A549 (cell line): Measurements from ENCODE around the gene PCK1. TPM values are rescaled to one million over a fixed set of nuclear protein-coding genes. Genes with fewer than 3 reads are reported as not detected.

ENCODE experiments used
- ATAC-seq, 2 experiments: fragments of 200-7000 bp in 1 of 2; fragments of >200 bp in 1 of 2; cut with Nextera tagmentation in 1 of 2; cut with Tn5 transposase in 1 of 2; 3 replicates each; pipeline versions ENCODE4 v1.8.0 to v1.9.1; 2018 to 2020; ENCODE audit warnings: mild to moderate bottlenecking in 1 of 2, moderate library complexity in 1 of 2
- CTCF ChIA-PET: fragments of 300-600 bp; sonication (Branson Sonifier 250); formaldehyde crosslinking; extraction: SDS; loops from one replicate; lab custom pipeline; 2021; ENCODE audit warnings: antibody characterized with exemption, inconsistent platforms; lab: Yijun Ruan, JAX
- POLR2A ChIA-PET: fragments of 350-600 bp; formaldehyde crosslinking; extraction: SDS; loops from one replicate; lab custom pipeline; 2021; ENCODE audit warnings: antibody characterized with exemption, inconsistent platforms; lab: Yijun Ruan, JAX
- DNase-seq, 2 experiments: peaks; one replicate each; pipeline versions ENCODE4 v3.0.0 to v3.0.0-alpha.2; 2011 to 2016; ENCODE audit warnings: low read depth in 1 of 2, low spot score in 1 of 2
- FAIRE-seq: peaks from 2 replicates; lab custom pipeline; 2011; peaks lifted over from hg19 to GRCh38; lab: Jason Lieb, UNC
- H3K27ac ChIP-seq, 2 experiments: fragments of >200 bp; sonication (Bioruptor Twin); formaldehyde crosslinking; 3 replicates each; pipeline ENCODE4 v1.5.1; 2016 to 2017
- H3K4me1 ChIP-seq: fragments of >200 bp; sonication (Bioruptor Twin); formaldehyde crosslinking; 3 replicates; pipeline ENCODE4 v1.6.1; 2016
- H3K4me2 ChIP-seq: fragments of >200 bp; sonication (Bioruptor Twin); formaldehyde crosslinking; 3 replicates; pipeline ENCODE4 v1.6.1; 2016
- H3K4me3 ChIP-seq: fragments of >200 bp; sonication (Bioruptor Twin); formaldehyde crosslinking; 3 replicates; pipeline ENCODE4 v1.5.1; 2016
- H3K9me3 ChIP-seq: fragments of >200 bp; sonication (Bioruptor Twin); formaldehyde crosslinking; 3 replicates; pipeline ENCODE4 v1.6.1; 2016
- BHLHE40 ChIP-seq: IDR thresholded peaks from 2 replicates; pipeline ENCODE4 v1.6.1; 2012; ENCODE audit warnings: low read depth, low read length, inconsistent platforms
- CBX2 ChIP-seq: fragments of 200-600 bp; sonication (generic); IDR thresholded peaks from 2 replicates; pipeline ENCODE4 v1.6.1; 2016; ENCODE audit warnings: low read depth, mild to moderate bottlenecking, borderline replicate concordance
- CHD2 ChIP-seq: fragments of 150-350 bp; IDR thresholded peaks from 2 replicates; pipeline ENCODE4 v1.6.1; 2014; ENCODE audit warnings: low read length; ENCODE audit not compliant: partially characterized antibody
- CHD4 ChIP-seq: fragments of 200-600 bp; sonication (generic); IDR thresholded peaks from 2 replicates; pipeline ENCODE4 v1.6.1; 2016; ENCODE audit warnings: antibody characterized with exemption, mild to moderate bottlenecking, borderline replicate concordance
- CTCF ChIP-seq: fragments of >200 bp; sonication (Bioruptor Twin); formaldehyde crosslinking; IDR thresholded peaks from 3 replicates; pipeline ENCODE4 v1.5.1; 2016
- E2F6 ChIP-seq: IDR thresholded peaks from 2 replicates; pipeline ENCODE4 v1.6.1; 2012; ENCODE audit warnings: low read depth, borderline replicate concordance
- ESRRA ChIP-seq: fragments of 150-350 bp; IDR thresholded peaks from 2 replicates; pipeline ENCODE4 v1.6.1; 2014; ENCODE audit warnings: mild to moderate bottlenecking, low read length, borderline replicate concordance
- HOXB5 ChIP-seq: fragments of 250-450 bp; sonication (Bioruptor Pico); IDR thresholded peaks from 2 replicates; pipeline ENCODE4 v1.5.0; 2020; ENCODE audit warnings: mild to moderate bottlenecking, moderate library complexity
- JUNB ChIP-seq: fragments of >200 bp; sonication (Bioruptor Twin); formaldehyde crosslinking; IDR thresholded peaks from 2 replicates; pipeline ENCODE4 v1.6.1; 2016
- KDM5A ChIP-seq: fragments of 200-600 bp; sonication (generic); IDR thresholded peaks from 2 replicates; pipeline ENCODE4 v1.6.1; 2016; ENCODE audit warnings: antibody characterized with exemption, mild to moderate bottlenecking
- MAFK ChIP-seq: fragments of 450-650 bp; IDR thresholded peaks from 2 replicates; pipeline ENCODE4 v1.6.1; 2014; ENCODE audit not compliant: partially characterized antibody
- MYC ChIP-seq: IDR thresholded peaks from 2 replicates; pipeline ENCODE4 v1.6.1; 2012; ENCODE audit warnings: mild to moderate bottlenecking, inconsistent platforms, low read length, improper control_type of control experiment, borderline replicate concordance
- NFE2L2 ChIP-seq: fragments of 150-350 bp; conservative IDR thresholded peaks from 2 replicates; pipeline ENCODE4 v1.6.1; 2014; ENCODE audit warnings: low read length
- NPAS2 ChIP-seq: fragments of 250-450 bp; sonication (Bioruptor Pico); IDR thresholded peaks from 2 replicates; pipeline ENCODE4 v1.8.0; 2022; ENCODE audit warnings: mild to moderate bottlenecking, moderate library complexity, borderline replicate concordance
- NR3C1 ChIP-seq: fragments of >200 bp; sonication (Bioruptor Twin); formaldehyde crosslinking; IDR thresholded peaks from 3 replicates; pipeline ENCODE4 v1.6.1; 2017
- POLR2A ChIP-seq: IDR thresholded peaks from 2 replicates; pipeline ENCODE4 v1.6.1; 2012; ENCODE audit warnings: mild to moderate bottlenecking, low read length
- RAD21 ChIP-seq, 2 experiments: fragments of >200 bp in 1 of 2; sonication (Bioruptor Twin) in 1 of 2; formaldehyde crosslinking in 1 of 2; IDR thresholded peaks in 1 of 2; conservative IDR thresholded peaks in 1 of 2; 2 replicates in 1 of 2; 3 replicates in 1 of 2; pipeline ENCODE4 v1.6.1; 2012 to 2018; ENCODE audit warnings: inconsistent platforms in 1 of 2
- RFX5 ChIP-seq: fragments of 450-650 bp; IDR thresholded peaks from 2 replicates; pipeline ENCODE4 v1.7.1; 2014; ENCODE audit warnings: antibody characterized with exemption, mild to moderate bottlenecking, moderate library complexity
- WGBS: methylation state at CpG from one replicate; pipeline ENCODE4 v1.1.6; 2017; ENCODE audit errors: missing lambda C conversion rate; 5-methylcytosine and 5-hydroxymethylcytosine counted together
- polyA plus RNA-seq, 4 experiments: library from polyadenylated mRNA; depleted of rRNA in 3 of 4; stranded (reverse); fragments of >200 nt; fragmentation: RNase III in 1 of 4; extraction: RNeasy Plus Mini Kit Qiagen cat#74134 plus additional on column Dnase treatment in 1 of 4; gene quantifications; 2 replicates in 3 of 4; 3 replicates in 1 of 4; pipeline ENCODE4 v1.2.3, GENCODE V29; 2011 to 2017

The PCK1 gene
- polyA plus RNA-seq, 2 of the 4 experiments (the other 2 are of a cell fraction): 0.04 to 0.12 TPM

- TF ChIP-seq RAD21 (conservative IDR thresholded peaks at IDR 0.05 in 1 of 2, IDR thresholded peaks at IDR 0.05 in 1 of 2): no peak
- POLR2A ChIA-PET: no interaction called here
- no peak overlapping the region for H3K4me3 ChIP-seq
- no peak overlapping the region for H3K4me2 ChIP-seq
- H3K27ac ChIP-seq: no peak overlapping the region
- CTCF ChIA-PET: interaction anchor here (0.6 to 4.2 kb wide), 3 partner anchors 345 to 944 kb away, joined by 3 to 12 read pairs (median 3); no protein-coding TSS in a partner anchor
- peaks cover 9% of the 10 kb centered on the region for H3K9me3 ChIP-seq
- H3K4me1 ChIP-seq: no peaks in the 10 kb centered on the region
- FAIRE-seq (no peak), DNase-seq (no peak), ATAC-seq (no peak)
- 50% methylated on average over 5 of the region's 5 CpGs for WGBS
These were observed 25.6 kb upstream of the PCK1 start for GRCh38 chr20:57535297-57535696.

GRCh38 chr20:57536120-57536708, 24.7 kb upstream of the PCK1 start:
- no peak for FAIRE-seq
- Histone ChIP-seq H3K9me3 (peaks cover 9% of the 10 kb centered on the region), H3K27ac (no peak overlapping the region), H3K4me3 (no peak overlapping the region), H3K4me1 (no peaks in the 10 kb centered on the region), H3K4me2 (no peak overlapping the region)
- ChIA-PET CTCF (interaction anchor here (0.7 kb wide), 1 partner anchor 25 kb away, joined by 3 read pairs; no protein-coding TSS in a partner anchor), POLR2A (no interaction called here)
- no peak for DNase-seq
- no peak for ATAC-seq
- TF ChIP-seq MYC: no peak
- WGBS: 2% methylated on average over 3 of the region's 3 CpGs

- WGBS: 16% methylated on average over 4 of the region's 4 CpGs
- H3K27ac ChIP-seq: no peak overlapping the region
- DNase-seq (no peak), FAIRE-seq (no peak), ATAC-seq (no peak)
- H3K9me3 ChIP-seq: peaks cover 9% of the 10 kb centered on the region
- ChIA-PET CTCF (interaction anchor here (0.8 to 1.7 kb wide), 5 partner anchors 8 to 672 kb away, joined by 3 to 7 read pairs (median 3); no protein-coding TSS in a partner anchor), POLR2A (no interaction called here)
- H3K4me1 ChIP-seq: no peaks in the 10 kb centered on the region
- no peak for TF ChIP-seq CHD2
- TF ChIP-seq ESRRA: no peak
- no peak for TF ChIP-seq KDM5A
- TF ChIP-seq NFE2L2: no peak
- no peak for TF ChIP-seq E2F6
- TF ChIP-seq CBX2: no peak
- TF ChIP-seq NPAS2: no peak
- no peak for TF ChIP-seq RAD21 (conservative IDR thresholded peaks at IDR 0.05 in 1 of 2, IDR thresholded peaks at IDR 0.05 in 1 of 2)
- no peak for TF ChIP-seq NR3C1
- TF ChIP-seq BHLHE40: no peak
- no peak for TF ChIP-seq HOXB5 (CRISPR knock-in tag)
- TF ChIP-seq MAFK: no peak
- TF ChIP-seq RFX5: no peak
- no peak for TF ChIP-seq CHD4
- TF ChIP-seq POLR2A: no peak
- no peak for TF ChIP-seq JUNB
- no peak for TF ChIP-seq CTCF
- no peak overlapping the region for H3K4me2 ChIP-seq
- H3K4me3 ChIP-seq: no peak overlapping the region
These were observed 23.9 kb upstream of the PCK1 start for GRCh38 chr20:57536771-57537724.
